Hepatic stellate cell (primary cell): ENCODE measurements around the gene NTN5.
"Not testable (repeated sequence)": the region's sequence is repeated elsewhere in the genome, so short reads cannot be mapped to it uniquely, and the experiment has no call there.

ENCODE experiments used
- DNase-seq: peaks from one replicate; pipeline ENCODE4 v3.0.0; 2011; ENCODE audit warnings: low spot score

Gene NTN5

DNA sequence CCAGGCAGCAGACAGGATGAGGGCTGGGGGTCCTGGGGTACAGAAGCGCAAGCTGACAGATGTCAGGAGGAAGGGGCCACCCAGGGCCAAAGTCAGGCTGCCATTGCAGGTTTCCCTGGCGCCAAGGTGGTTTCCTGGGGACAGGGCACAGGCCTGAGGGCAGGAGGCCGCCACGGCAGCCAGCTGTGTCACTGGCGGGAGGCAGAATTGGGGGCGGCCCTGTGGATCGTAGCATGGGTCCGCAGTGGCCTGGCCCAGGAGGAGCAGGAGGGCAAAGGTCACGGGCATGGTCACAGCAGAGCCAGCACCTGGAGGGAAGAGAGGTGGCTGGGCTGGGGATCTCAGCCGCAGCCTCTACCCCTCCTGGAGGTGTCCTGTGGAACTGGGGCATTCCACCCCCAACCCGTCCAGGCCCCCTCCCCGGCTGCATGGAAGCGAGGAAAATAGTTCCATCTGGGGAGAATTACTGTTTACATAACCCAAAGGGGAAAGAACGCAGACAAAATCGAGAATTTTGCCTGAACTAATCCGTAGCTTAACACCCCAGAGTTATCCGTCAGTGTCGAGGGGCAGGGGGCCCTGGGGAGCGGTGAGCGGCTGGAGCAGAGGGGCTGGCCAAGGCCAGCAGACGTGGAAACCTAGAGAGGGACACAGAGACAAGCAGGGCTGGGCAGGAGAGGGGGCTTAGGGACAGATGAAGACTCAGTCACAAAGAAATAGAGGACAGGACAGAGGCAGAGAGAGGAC is 1.9 kb downstream of the NTN5 start:
- no peak for DNase-seq

DNA sequence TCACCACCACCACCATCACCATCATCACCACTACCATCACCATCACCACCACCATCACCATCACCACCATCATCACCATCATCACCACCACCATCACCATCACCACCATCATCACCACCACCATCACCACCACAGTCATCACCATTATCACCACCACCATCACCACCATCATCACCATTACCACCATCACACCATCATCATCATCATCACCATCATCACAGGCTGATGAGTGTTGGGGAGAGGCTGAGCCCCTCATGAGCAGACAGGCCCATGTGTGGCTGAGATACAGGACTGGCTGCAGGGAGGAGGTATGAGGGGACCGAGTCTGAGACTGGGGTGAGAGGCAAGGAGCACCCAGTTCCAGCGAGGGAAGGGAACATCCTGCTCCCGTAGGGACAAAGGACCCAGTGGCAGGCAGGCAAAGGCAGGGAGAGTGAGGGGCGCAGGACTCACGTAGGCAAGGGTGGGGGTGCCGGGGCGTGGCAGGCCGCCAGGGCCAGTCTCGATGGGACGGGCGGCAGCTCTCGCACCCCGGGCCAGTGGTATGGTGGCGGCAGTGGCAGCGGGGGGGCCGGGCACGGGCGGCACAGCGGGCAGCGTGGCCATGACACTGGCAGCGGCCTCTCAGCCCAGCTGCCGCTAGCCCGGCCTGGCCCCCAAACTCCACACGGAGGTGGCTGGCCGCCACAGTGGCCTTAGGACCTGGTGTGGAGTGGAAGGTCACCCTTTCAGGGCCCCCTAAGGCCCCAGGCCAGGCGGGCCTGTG is 2.7 kb downstream of the NTN5 start:
- DNase-seq = no peak

DNA sequence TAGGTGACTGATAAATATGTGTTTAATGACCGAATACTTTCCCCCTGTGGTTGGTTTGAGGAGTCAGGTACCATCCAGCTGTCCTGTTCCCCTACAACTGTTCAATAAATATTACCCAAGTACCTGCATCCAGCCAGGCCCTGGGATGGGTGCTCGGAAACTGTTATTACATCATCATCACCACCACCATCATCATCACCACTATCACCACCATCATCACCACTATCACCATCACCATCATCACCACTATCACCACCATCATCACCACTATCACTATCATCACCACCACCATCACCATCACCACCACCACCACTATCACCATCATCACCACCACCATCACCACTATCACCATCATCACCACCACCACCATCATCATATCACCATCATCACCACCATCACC is 4.1 kb downstream of the NTN5 start:
- DNase-seq = no peak

DNA sequence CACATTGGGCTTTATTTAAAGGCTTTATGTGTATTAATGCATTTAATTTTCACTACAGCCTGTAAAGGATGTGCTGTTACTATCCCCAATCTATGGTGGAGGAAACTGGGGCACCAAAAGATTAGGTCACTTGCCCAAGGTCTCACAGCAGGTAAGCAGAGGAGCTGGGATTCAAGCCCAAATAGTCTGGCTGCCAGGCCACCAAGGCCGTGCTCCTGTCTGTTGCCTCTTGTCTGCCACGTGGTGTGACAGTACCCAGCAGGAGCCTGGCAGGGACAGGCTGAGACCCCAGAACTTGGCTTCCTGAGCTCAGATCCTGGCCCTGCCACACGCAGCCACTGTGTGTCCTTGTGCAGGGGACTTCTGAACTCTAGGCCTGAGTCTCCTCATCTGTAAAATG is 4.5 kb downstream of the NTN5 start:
- DNase-seq = no peak

GRCh38 chr19:48665786-48666185 is 7.0 kb downstream of the NTN5 start:
- DNase-seq = no peak

DNA sequence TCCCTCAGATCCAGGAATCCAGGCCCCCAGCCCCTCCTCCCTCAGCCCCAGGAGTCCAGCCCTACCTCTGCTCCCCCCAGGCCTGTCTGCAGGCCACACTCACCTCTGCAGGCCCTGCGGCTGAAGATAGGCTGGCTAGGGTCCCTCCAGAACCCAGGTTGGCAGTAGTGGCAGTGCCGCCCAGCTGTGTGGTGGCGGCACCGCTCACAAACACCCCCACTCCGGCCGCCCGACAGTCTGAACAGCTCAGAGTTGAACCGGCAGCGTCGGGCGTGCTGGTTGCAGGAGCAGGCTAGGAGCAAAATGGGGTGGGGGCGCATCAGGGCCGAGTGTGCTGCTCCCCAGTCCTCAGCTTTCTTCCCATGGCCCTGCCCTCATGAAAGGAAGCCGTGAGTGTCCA is 8.3 kb downstream of the NTN5 start:
- no peak for DNase-seq

DNA sequence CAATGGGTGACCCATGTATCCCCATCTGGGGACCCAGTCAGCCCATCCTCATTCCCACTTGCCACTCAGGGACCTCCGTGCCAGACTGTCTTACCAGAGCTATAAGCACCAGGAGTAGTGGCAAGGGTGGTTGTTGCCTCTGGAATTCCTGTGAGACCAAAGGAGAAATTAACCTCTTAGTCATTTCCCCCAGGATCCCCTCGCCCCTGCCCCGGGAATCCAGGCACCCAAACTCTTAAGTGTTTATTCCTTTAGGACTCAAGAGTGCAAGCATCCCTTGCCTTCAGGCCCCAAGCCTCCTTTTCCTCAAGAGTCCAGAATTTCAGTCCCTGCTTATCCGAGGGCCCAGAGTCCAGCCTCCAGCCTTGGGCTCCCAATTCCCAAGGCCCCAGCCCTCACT is 9.2 kb downstream of the NTN5 start:
- DNase-seq = no peak

- no peak for DNase-seq
Observed at GRCh38 chr19:48661711-48662090, 11.1 kb downstream of the NTN5 start.

- DNase-seq = peak; percentile 94
Observed at GRCh38 chr19:48660852-48661710, 11.7 kb downstream of the NTN5 start.

DNA sequence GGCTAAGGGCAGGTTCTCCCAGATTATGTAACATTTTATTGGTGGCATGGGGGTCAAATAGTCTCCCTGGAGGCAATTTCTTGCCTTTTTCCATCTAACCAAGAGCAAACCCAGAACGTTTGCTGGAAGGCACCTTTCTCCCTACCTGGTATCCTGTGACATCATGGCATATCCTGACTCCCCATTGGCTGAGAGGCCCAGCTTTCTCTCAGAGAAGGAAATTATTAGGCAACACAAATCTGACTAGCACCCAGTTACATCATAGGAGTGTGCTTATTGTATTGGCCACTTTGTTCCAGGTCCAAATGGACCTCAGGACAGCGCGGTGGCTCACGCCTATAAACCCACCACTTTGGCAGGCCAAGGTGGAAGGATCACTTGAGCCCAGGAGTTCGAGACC is 13.0 kb downstream of the NTN5 start:
- DNase-seq = no peak

GRCh38 chr19:48658483-48658882 is 14.3 kb downstream of the NTN5 start:
- DNase-seq = no peak

DNA sequence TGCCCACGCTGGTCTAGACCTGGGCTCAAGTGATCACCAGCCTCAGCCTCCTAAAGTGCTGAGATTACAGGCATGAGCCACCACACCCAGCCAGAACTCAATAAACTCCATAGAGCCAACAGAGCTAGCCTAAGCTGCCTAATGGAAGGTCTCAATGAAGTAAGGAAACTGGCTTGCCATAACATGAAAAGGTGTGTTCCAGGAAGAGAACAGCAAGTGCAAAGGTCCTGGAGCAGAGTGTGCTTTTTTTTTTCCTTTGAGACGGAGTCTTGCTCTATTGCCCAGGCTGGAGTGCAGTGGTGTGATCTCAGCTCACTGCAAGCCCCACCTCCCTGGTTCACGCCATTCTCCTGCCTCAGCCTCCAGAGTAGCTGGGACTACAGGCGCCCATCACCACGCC is 15.0 kb downstream of the NTN5 start:
- DNase-seq = not testable (repeated sequence)

DNA sequence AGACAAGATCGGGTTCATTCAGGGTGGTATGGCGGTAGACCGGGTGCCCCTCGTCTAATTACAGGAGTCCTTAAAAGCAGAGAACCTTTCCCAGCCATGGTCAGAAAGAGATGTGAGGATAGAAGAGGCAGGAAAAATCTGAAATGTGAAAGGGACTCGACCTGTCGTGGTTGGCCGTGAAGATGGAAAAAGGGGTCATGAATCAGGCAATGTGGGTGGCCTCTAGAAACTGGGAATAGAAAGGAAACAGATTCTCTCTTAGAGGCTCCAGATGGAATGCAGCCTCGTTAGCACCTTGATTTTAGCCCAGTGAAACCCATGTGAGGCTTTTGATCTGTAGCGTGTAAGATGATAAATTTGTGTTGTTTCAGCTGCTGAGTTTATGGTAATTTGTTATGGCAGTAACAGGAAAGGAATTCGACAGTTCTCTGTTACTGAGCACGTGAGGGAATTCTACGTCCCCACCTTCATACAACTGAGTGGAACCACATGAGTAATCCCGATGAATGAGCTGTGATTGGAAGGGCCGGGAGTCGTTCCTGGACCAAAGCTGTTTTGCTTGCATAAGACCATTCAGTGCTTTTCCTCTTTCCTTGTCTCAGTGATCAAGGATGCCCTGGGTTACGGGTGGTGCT is 15.9 kb downstream of the NTN5 start:
- DNase-seq = peak; percentile 68

DNA sequence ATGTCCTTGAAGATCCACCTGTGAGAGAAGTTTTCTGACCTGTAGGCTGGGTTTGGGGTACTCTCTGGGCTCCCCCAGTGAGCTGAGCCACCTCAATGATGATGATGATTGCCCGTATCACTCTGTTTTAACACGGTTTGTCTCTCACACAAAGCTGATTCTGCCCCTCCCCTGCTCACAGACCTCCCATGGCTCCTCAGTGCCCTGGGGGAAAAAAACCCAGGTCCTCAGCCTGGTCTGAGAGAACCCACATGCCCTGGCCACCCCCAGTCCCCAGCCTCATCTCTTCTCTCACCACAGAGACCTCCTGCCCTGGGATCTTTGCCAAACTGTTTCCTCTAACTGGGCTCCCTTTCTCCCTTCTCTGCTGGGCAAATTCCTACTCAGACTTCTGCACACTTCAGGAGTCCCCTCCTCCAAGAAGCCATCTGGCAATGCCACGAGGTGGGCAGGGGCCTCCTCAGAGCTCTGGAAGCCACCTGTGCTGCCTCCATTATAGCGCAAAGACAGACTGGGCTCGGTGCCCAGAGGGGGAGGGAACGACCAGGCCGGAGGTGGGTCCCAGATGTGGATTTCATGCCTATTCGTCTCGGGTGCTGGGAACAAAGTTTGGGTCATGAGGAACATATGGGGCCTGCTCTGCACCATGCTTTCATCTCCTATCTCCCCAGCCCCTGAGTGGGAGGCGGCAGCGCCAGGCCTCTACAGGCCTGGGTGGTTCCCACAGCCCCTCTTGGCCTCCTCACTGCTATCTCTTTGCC is 18.3 kb downstream of the NTN5 start:
- DNase-seq = no peak

GRCh38 chr19:48651683-48652048 is 21.2 kb downstream of the NTN5 start:
- DNase-seq = no peak

GRCh38 chr19:48650974-48651682 is 21.7 kb downstream of the NTN5 start:
- no peak for DNase-seq

DNA sequence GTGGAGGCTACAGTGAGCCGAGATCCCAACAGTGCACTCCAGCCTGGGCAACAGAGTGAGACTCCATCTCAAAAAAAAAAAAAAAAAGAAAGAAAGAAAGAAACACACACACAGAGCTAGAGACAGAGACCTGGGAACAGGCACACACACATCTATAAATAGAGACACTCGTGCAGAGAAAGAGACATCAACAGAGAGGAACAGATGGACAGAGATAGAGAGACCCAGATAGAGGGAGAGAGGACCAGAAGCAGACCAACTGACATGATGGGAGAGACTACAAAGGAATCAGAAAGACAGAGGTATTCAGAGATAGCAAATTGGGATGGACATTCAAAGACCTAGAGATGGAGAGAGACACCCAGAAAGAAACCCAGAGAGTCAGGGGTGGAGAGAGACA is 24.7 kb downstream of the NTN5 start:
- no peak for DNase-seq

- DNase-seq = no peak
Observed at GRCh38 chr19:48646722-48647216, 26.0 kb downstream of the NTN5 start.

DNA sequence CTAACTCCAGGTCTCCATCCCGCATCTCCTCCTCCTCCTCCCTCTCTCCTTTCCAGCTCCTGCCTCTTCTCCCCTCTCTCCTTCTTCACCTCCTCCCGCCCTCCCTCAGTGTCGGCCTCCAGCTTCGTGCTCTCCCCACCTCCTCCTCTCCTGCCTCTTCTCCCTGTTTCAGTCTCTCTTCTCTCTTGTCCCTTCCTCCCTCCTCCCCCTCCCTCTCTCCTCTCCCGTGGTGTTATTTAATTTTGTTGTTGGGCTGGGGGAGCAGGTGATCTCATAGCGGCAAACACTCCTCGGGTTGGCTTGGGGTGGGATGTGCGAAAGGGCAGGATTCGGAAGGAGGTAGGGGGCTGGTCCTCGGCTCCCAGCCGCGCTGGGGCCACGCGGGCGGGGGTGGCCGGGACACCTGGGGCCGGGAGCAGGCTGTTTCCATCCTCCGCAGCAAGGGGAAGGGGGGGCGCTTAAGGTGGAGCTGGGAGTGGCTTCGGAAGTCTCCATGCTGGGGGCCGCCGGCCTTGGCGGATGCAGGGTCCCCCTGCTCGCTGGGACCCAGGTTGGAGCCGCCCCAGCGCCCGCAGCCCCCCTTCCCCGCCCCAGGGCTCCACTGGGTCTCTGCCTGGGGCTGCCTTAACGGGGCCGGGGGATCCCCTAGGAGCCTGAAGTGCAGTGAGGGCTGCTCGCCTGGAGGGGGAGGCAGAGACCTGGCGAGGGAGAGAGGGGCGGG is 26.7 kb downstream of the NTN5 start, which contains the start of gene CA11:
CA11 (minus strand) TSS at position 187 of the 721 bp plus-strand sequence. CDS start 555 bp downstream, outside the sequence.
- DNase-seq = peak; percentile 92

DNA sequence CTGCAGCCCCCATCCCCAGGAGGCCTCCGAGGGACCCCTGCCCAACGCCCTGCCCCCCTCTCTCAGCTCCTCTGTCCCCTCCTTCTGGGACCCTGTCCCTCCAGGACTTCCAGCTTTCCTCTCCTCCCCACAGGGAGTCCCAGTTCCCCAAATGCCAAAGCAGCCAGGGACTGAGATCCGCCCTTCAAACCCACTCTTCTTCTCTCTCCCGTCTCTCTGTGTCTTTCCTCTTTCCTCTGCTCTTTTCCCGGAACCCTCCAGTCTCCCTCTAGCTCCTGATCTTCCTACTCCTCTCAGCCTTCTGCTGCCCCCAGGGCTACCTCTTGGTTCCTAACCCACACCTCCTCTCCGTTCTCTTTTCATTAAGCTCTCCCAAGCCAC is 27.2 kb downstream of the NTN5 start:
- DNase-seq = no peak
